K562 (cell line): ENCODE measurements around the gene MED22. TPM values are rescaled to one million over a fixed set of nuclear protein-coding genes. Genes with fewer than 3 reads are reported as not detected.

Experiments used
- AFF1 ChIP-seq, 2 experiments: fragments of 450-650 bp; IDR thresholded peaks; 2 replicates each; pipeline ENCODE4 v1.6.1; 2018; ENCODE audit warnings: mild to moderate bottlenecking in 2 of 2, low read depth in 1 of 2; ENCODE audit not compliant: partially characterized antibody in 2 of 2
- E2F6 ChIP-seq, 2 experiments: IDR thresholded peaks; 2 replicates each; pipeline ENCODE4 v1.6.1; 2011; ENCODE audit warnings: borderline replicate concordance in 1 of 2, control low read depth in 1 of 2, low read depth in 1 of 2, low read length in 1 of 2, mild to moderate bottlenecking in 1 of 2, mixed read lengths in 1 of 2, moderate library complexity in 1 of 2; ENCODE audit not compliant: insufficient read depth in 1 of 2, insufficient read length in 1 of 2, poor library complexity in 1 of 2, severe bottlenecking in 1 of 2; ENCODE audit errors: extremely low read depth in 1 of 2
- polyA plus RNA-seq, 8 experiments: library from polyadenylated mRNA; depleted of rRNA in 4 of 8; stranded (reverse) in 5 of 8; unstranded in 3 of 8; fragments of >200 nt; fragmentation: Nextera tagmentation in 2 of 8; fragmentation: Illumina TruSeq in 1 of 8; extraction: Ambion mirVana in 2 of 8; extraction: Trizol in 1 of 8; gene quantifications; 2 replicates each; pipeline versions ENCODE4 v1.2.1 to v1.2.3, GENCODE V29; 2011 to 2014; ENCODE audit warnings: inconsistent platforms in 1 of 8, missing spikeins in 1 of 8
- total RNA-seq, 7 experiments: library from RNA; depleted of rRNA in 6 of 7; stranded (reverse); fragments of >200 nt in 6 of 7; fragmentation: Illumina TruSeq in 2 of 7; extraction: Trizol in 2 of 7; gene quantifications; 2 replicates each; pipeline versions ENCODE4 v1.2.1 to v1.2.3, GENCODE V29; 2011 to 2021; ENCODE audit warnings: low replicate concordance in 1 of 7

The MED22 gene
- total and polyA plus RNA-seq, 9 of the 15 experiments (the other 6 are each of a cell fraction or from before 2014, with no cell fraction given), result 0.73 to 35.6 (median 22.3) TPM

- TF ChIP-seq AFF1 (IDR thresholded peaks at IDR 0.05; ENCODE audit: low read depth in 1 of 2, partially characterized antibody in 2 of 2) (no peak), E2F6 (IDR thresholded peaks at IDR 0.05; ENCODE audit: borderline replicate concordance in 1 of 2, extremely low read depth in 1 of 2, insufficient read depth in 1 of 2, insufficient read length in 1 of 2, low read depth in 1 of 2, low read length in 1 of 2, poor library complexity in 1 of 2, severe bottlenecking in 1 of 2) (peak in 1 of 2 experiments; percentile 76)
Observed at GRCh38 chr9:133306242-133307204, 41.4 kb downstream of the MED22 start (continued).
